Measurements from ENCODE around the gene PXDC1. TPM values are rescaled to one million over a fixed set of nuclear protein-coding genes. Genes with fewer than 3 reads are reported as not detected.
"Not testable (repeated sequence)": the region's sequence is repeated elsewhere in the genome, so short reads cannot be mapped to it uniquely, and the experiment has no call there.

PXDC1 gene
- total RNA-seq, 2 donors from 2014 or later = 5.5 to 8.3 TPM

- peaks cover 21% of the 10 kb centered on the region for H3K27me3 Mint-ChIP-seq
- H3K4me3 Mint-ChIP-seq = no peak overlapping the region
- H3K4me1 Mint-ChIP-seq = no peaks in the 10 kb centered on the region
- peaks cover 8% of the 10 kb centered on the region for H3K9me3 Mint-ChIP-seq
- ATAC-seq (replicated peaks) = no peak
- H3K36me3 Mint-ChIP-seq (ENCODE audit: low read depth) = no peaks in the 10 kb centered on the region
- no peak overlapping the region for H3K27ac Mint-ChIP-seq
Observed at GRCh38 chr6:3693831-3694230, 57.7 kb downstream of the PXDC1 start.

- H3K27me3 Mint-ChIP-seq = peaks cover 18% of the 10 kb centered on the region
Observed at GRCh38 chr6:3690506-3690905, 61.0 kb downstream of the PXDC1 start.

GRCh38 chr6:3687847-3688246, 63.7 kb downstream of the PXDC1 start:
- Mint-ChIP-seq H3K9me3 (no peaks in the 10 kb centered on the region), H3K4me3 (no peak overlapping the region), H3K27ac (no peak overlapping the region), H3K36me3 (ENCODE audit: low read depth) (no peaks in the 10 kb centered on the region), H3K4me1 (no peaks in the 10 kb centered on the region), H3K27me3 (peaks cover 19% of the 10 kb centered on the region)
- ATAC-seq (replicated peaks) = no peak

More at GRCh38 chr6:3690506-3690905, 61.0 kb downstream of the PXDC1 start:
- Mint-ChIP-seq H3K4me3 (no peak overlapping the region), H3K36me3 (ENCODE audit: low read depth) (no peaks in the 10 kb centered on the region), H3K9me3 (no peaks in the 10 kb centered on the region), H3K27ac (no peak overlapping the region), H3K4me1 (no peaks in the 10 kb centered on the region)
- no peak for ATAC-seq (replicated peaks)

GRCh38 chr6:3683331-3683730, 68.2 kb downstream of the PXDC1 start:
- no peak overlapping the region for H3K4me3 Mint-ChIP-seq
- ATAC-seq (replicated peaks) = no peak
- no peaks in the 10 kb centered on the region for H3K36me3 Mint-ChIP-seq (ENCODE audit: low read depth)
- H3K27ac Mint-ChIP-seq = no peak overlapping the region
- peaks cover 29% of the 10 kb centered on the region for H3K27me3 Mint-ChIP-seq
- H3K4me1 Mint-ChIP-seq = no peaks in the 10 kb centered on the region
- H3K9me3 Mint-ChIP-seq = peaks cover 5% of the 10 kb centered on the region

GRCh38 chr6:3678946-3679345, 72.6 kb downstream of the PXDC1 start:
- ATAC-seq (replicated peaks) = no peak
- Mint-ChIP-seq H3K27ac (no peak overlapping the region), H3K9me3 (peaks cover 5% of the 10 kb centered on the region), H3K27me3 (peaks cover 23% of the 10 kb centered on the region), H3K4me1 (no peaks in the 10 kb centered on the region), H3K4me3 (no peak overlapping the region), H3K36me3 (ENCODE audit: low read depth) (no peaks in the 10 kb centered on the region)

- not testable (repeated sequence) for ATAC-seq (replicated peaks); H3K4me1 Mint-ChIP-seq; H3K27ac Mint-ChIP-seq; H3K36me3 Mint-ChIP-seq (ENCODE audit: low read depth); H3K4me3 Mint-ChIP-seq; H3K9me3 Mint-ChIP-seq
- H3K27me3 Mint-ChIP-seq = peaks cover 23% of the 10 kb centered on the region
Observed at GRCh38 chr6:3677751-3678150, 73.8 kb downstream of the PXDC1 start.

GRCh38 chr6:3677351-3677750, 74.2 kb downstream of the PXDC1 start:
- peaks cover 20% of the 10 kb centered on the region for H3K27me3 Mint-ChIP-seq
- not testable (repeated sequence) for H3K27ac Mint-ChIP-seq; ATAC-seq (replicated peaks); H3K4me3 Mint-ChIP-seq; H3K9me3 Mint-ChIP-seq; H3K4me1 Mint-ChIP-seq; H3K36me3 Mint-ChIP-seq (ENCODE audit: low read depth)

Other genes starting within 250 kb of the PXDC1 start
- gene FAM50B, start 97.7 kb upstream of the PXDC1 start, total RNA-seq = 10 to 100 TPM; 13.9 to 22.8 TPM